K562 (cell line): Measurements from ENCODE around the gene CPSF4L. TPM values are rescaled to one million over a fixed set of nuclear protein-coding genes. Genes with fewer than 3 reads are reported as not detected.
A peak's percentile ranks its signal among the peaks of the same experiment; 100 is the strongest.

Experiments used
- CREB1 ChIP-seq, 2 experiments: sonication (generic) in 1 of 2; formaldehyde crosslinking in 1 of 2; IDR thresholded peaks; 2 replicates each; pipeline versions ENCODE4 v1.6.1 to v1.8.0; 2012 to 2022; ENCODE audit warnings: inconsistent platforms in 1 of 2, mild to moderate bottlenecking in 1 of 2, missing genetic modification reagents in 1 of 2, moderate library complexity in 1 of 2
- CREM ChIP-seq: IDR thresholded peaks from 2 replicates; pipeline ENCODE4 v1.6.1; 2014; ENCODE audit warnings: antibody characterized with exemption, low read depth
- ESRRA ChIP-seq: fragments of 450-650 bp; IDR thresholded peaks from 2 replicates; pipeline ENCODE4 v1.6.1; 2014; ENCODE audit warnings: low read depth, mild to moderate bottlenecking, moderate library complexity, borderline replicate concordance
- FOXA1 ChIP-seq: fragments of 450-650 bp; IDR thresholded peaks from 2 replicates; pipeline ENCODE4 v1.6.1; 2016; ENCODE audit warnings: mild to moderate bottlenecking, borderline replicate concordance
- JUND ChIP-seq, 2 experiments: IDR thresholded peaks; 2 replicates in 1 of 2; 3 replicates in 1 of 2; pipeline ENCODE4 v1.6.1; 2011; ENCODE audit warnings: borderline replicate concordance in 2 of 2, low read depth in 2 of 2, low read length in 2 of 2, improper control_type of control experiment in 1 of 2, missing biosample characterization in 1 of 2, missing genetic modification characterization in 1 of 2, missing genetic modification reagents in 1 of 2
- MAFG ChIP-seq: fragments of 450-650 bp; conservative IDR thresholded peaks from 2 replicates; pipeline ENCODE4 v1.6.1; 2016; ENCODE audit warnings: missing genetic modification characterization, missing compliant biosample characterization
- MAZ ChIP-seq, 2 experiments: fragments of 450-650 bp in 1 of 2; sonication (generic) in 1 of 2; formaldehyde crosslinking; IDR thresholded peaks in 1 of 2; conservative IDR thresholded peaks in 1 of 2; 2 replicates each; pipeline versions ENCODE4 v1.4.0 to v1.5.0; 2020; ENCODE audit warnings: mild to moderate bottlenecking in 1 of 2, missing genetic modification reagents in 1 of 2
- MBD2 ChIP-seq: sonication (generic); IDR thresholded peaks from 2 replicates; pipeline ENCODE4 v1.6.1; 2016; ENCODE audit warnings: low read depth, borderline replicate concordance
- MEIS2 ChIP-seq: fragments of 450-650 bp; IDR thresholded peaks from 2 replicates; pipeline ENCODE4 v1.6.1; 2014; ENCODE audit warnings: mild to moderate bottlenecking; ENCODE audit not compliant: partially characterized antibody
- MTF1 ChIP-seq: fragments of 250-450 bp; sonication (Bioruptor Pico); IDR thresholded peaks from 2 replicates; pipeline ENCODE4 v1.9.0; 2021; ENCODE audit warnings: moderate library complexity, mild to moderate bottlenecking, inconsistent platforms, borderline replicate concordance
- NCOA6 ChIP-seq: fragments of 450-650 bp; IDR thresholded peaks from 2 replicates; pipeline ENCODE4 v1.6.1; 2017; ENCODE audit warnings: mild to moderate bottlenecking
- PHF20 ChIP-seq: fragments of 450-650 bp; IDR thresholded peaks from 2 replicates; pipeline ENCODE4 v1.6.1; 2018; ENCODE audit not compliant: partially characterized antibody
- RBM17 ChIP-seq: fragments of 200-400 bp; formaldehyde crosslinking; IDR thresholded peaks from 2 replicates; pipeline ENCODE4 v1.6.1; 2017; ENCODE audit warnings: low read depth, mild to moderate bottlenecking, low read length, borderline replicate concordance
- SMARCA4 ChIP-seq: fragments of 450-650 bp; IDR thresholded peaks from 2 replicates; pipeline ENCODE4 v1.6.1; 2016
- SMARCB1 ChIP-seq: IDR thresholded peaks from 2 replicates; pipeline ENCODE4 v1.6.1; 2011; ENCODE audit warnings: improper control_type of control experiment, low read depth; ENCODE audit not compliant: insufficient read length
- SMARCE1 ChIP-seq: fragments of 450-650 bp; IDR thresholded peaks from 2 replicates; pipeline ENCODE4 v1.7.1; 2016; ENCODE audit warnings: mild to moderate bottlenecking
- TCF3 ChIP-seq: sonication (generic); formaldehyde crosslinking; IDR thresholded peaks from 2 replicates; pipeline ENCODE4 v1.4.0; 2020; ENCODE audit warnings: mild to moderate bottlenecking, missing genetic modification reagents
- U2AF2 ChIP-seq: fragments of 200-400 bp; formaldehyde crosslinking; optimal IDR thresholded peaks from 2 replicates; pipeline ENCODE3; 2017; ENCODE audit warnings: low read depth, mild to moderate bottlenecking, low read length
- XRCC5 ChIP-seq: fragments of 200-400 bp; formaldehyde crosslinking; IDR thresholded peaks from 2 replicates; pipeline ENCODE4 v1.6.1; 2017; ENCODE audit warnings: low read depth, mild to moderate bottlenecking, low read length
- ZBTB12 ChIP-seq: fragments of 250-450 bp; sonication (Bioruptor Pico); IDR thresholded peaks from 2 replicates; pipeline ENCODE4 v1.4.0; 2020
- ZBTB7A ChIP-seq: IDR thresholded peaks from 2 replicates; pipeline ENCODE4 v1.6.1; 2011; ENCODE audit warnings: low read depth, mild to moderate bottlenecking, low read length, moderate library complexity, borderline replicate concordance; ENCODE audit not compliant: control insufficient read depth
- ZKSCAN1 ChIP-seq: fragments of 150-350 bp; IDR thresholded peaks from 2 replicates; pipeline ENCODE4 v1.6.1; 2016; ENCODE audit warnings: low read depth, low read length
- polyA plus RNA-seq, 8 experiments: library from polyadenylated mRNA; depleted of rRNA in 4 of 8; stranded (reverse) in 5 of 8; unstranded in 3 of 8; fragments of >200 nt; fragmentation: Nextera tagmentation in 2 of 8; fragmentation: Illumina TruSeq in 1 of 8; extraction: Ambion mirVana in 2 of 8; extraction: Trizol in 1 of 8; gene quantifications; 2 replicates each; pipeline versions ENCODE4 v1.2.1 to v1.2.3, GENCODE V29; 2011 to 2014; ENCODE audit warnings: inconsistent platforms in 1 of 8, missing spikeins in 1 of 8
- total RNA-seq, 7 experiments: library from RNA; depleted of rRNA in 6 of 7; stranded (reverse); fragments of >200 nt in 6 of 7; fragmentation: Illumina TruSeq in 2 of 7; extraction: Trizol in 2 of 7; gene quantifications; 2 replicates each; pipeline versions ENCODE4 v1.2.1 to v1.2.3, GENCODE V29; 2011 to 2021; ENCODE audit warnings: low replicate concordance in 1 of 7
- TF ChIP-seq, protein P1 (sequence below): fragments of 450-650 bp; IDR thresholded peaks from 2 replicates; pipeline ENCODE4 v1.6.1; 2018; ENCODE audit not compliant: partially characterized antibody

Gene CPSF4L
- total and polyA plus RNA-seq, 9 of the 15 experiments (the other 6 are each of a cell fraction or from before 2014, with no cell fraction given) = not detected

GRCh38 chr17:73291260-73291801 lies 29.7 kb upstream of the CPSF4L start (continued):
- TF ChIP-seq ZBTB12 = no peak
- peak; percentile 70; the same call in 1 of the 2 replicates for TF ChIP-seq ZBTB7A
- TF ChIP-seq TCF3 (CRISPR knock-in tag) = peak; percentile 28; the same call in 1 of the 2 replicates
- no peak for TF ChIP-seq MEIS2
- TF ChIP-seq CREB1 (IDR thresholded peaks at IDR 0.05) = no peak
- TF ChIP-seq CREB1 (CRISPR knock-in tag; IDR thresholded peaks at IDR 0.05) = no peak
- peak; percentile 50; the same call in 1 of the 2 replicates for TF ChIP-seq ESRRA
- 0 out of 2 replicates have a peak, but pooled peaks have one; percentile 38 for TF ChIP-seq XRCC5
- peak; percentile 47; the same call in 1 of the 2 replicates for TF ChIP-seq MAFG (tag)
- peak; percentile 6; the same call in 1 of the 2 replicates for TF ChIP-seq MBD2
- TF ChIP-seq FOXA1 = no peak
- TF ChIP-seq SMARCB1 = peak; percentile 40
- TF ChIP-seq SMARCE1 = peak; percentile 72
- TF ChIP-seq ZKSCAN1 = no peak
- TF ChIP-seq MAZ (CRISPR knock-in tag; conservative IDR thresholded peaks at IDR 0.05 in 1 of 2, IDR thresholded peaks at IDR 0.05 in 1 of 2) = peak; percentile 55 to 57; a peak in 2 of 4 replicates
- TF ChIP-seq JUND (IDR thresholded peaks at IDR 0.05; ENCODE audit: borderline replicate concordance, low read depth, low read length) = peak; percentile 78
- TF ChIP-seq JUND (tag; IDR thresholded peaks at IDR 0.05; ENCODE audit: borderline replicate concordance, low read depth, low read length) = peak; percentile 60; the same call in 1 of the 3 replicates
- TF ChIP-seq U2AF2 = no peak
- peak; percentile 28 for TF ChIP-seq CREM
- no peak for TF ChIP-seq RBM17
- no peak for TF ChIP-seq MTF1 (CRISPR knock-in tag)
- no peak for TF ChIP-seq NCOA6
- TF ChIP-seq, protein P1, sequence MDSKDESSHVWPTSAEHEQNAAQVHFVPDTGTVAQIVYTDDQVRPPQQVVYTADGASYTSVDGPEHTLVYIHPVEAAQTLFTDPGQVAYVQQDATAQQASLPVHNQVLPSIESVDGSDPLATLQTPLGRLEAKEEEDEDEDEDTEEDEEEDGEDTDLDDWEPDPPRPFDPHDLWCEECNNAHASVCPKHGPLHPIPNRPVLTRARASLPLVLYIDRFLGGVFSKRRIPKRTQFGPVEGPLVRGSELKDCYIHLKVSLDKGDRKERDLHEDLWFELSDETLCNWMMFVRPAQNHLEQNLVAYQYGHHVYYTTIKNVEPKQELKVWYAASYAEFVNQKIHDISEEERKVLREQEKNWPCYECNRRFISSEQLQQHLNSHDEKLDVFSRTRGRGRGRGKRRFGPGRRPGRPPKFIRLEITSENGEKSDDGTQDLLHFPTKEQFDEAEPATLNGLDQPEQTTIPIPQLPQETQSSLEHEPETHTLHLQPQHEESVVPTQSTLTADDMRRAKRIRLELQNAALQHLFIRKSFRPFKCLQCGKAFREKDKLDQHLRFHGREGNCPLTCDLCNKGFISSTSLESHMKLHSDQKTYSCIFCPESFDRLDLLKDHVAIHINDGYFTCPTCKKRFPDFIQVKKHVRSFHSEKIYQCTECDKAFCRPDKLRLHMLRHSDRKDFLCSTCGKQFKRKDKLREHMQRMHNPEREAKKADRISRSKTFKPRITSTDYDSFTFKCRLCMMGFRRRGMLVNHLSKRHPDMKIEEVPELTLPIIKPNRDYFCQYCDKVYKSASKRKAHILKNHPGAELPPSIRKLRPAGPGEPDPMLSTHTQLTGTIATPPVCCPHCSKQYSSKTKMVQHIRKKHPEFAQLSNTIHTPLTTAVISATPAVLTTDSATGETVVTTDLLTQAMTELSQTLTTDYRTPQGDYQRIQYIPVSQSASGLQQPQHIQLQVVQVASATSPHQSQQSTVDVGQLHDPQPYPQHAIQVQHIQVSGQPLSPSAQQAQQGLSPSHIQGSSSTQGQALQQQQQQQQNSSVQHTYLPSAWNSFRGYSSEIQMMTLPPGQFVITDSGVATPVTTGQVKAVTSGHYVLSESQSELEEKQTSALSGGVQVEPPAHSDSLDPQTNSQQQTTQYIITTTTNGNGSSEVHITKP = no peak
- TF ChIP-seq PHF20 = no peak
- TF ChIP-seq SMARCA4 = peak; percentile 64; the same call in 1 of the 2 replicates
